HepG2 (cell line): ENCODE data around the gene SH2D3C. TPM values are rescaled to one million over a fixed set of nuclear protein-coding genes. Genes with fewer than 3 reads are reported as not detected.

Experiments
- HNF4G ChIP-seq, 2 experiments: sonication (generic) in 1 of 2; formaldehyde crosslinking in 1 of 2; IDR thresholded peaks; 2 replicates each; pipeline versions ENCODE4 v1.4.0 to v1.6.1; 2011 to 2020; ENCODE audit warnings: borderline replicate concordance in 2 of 2, low read depth in 2 of 2, mild to moderate bottlenecking in 2 of 2, low read length in 1 of 2, missing genetic modification reagents in 1 of 2, moderate library complexity in 1 of 2
- JARID2 ChIP-seq: sonication (generic); formaldehyde crosslinking; IDR thresholded peaks from 2 replicates; pipeline ENCODE4 v1.8.1; 2023; ENCODE audit warnings: missing genetic modification reagents, inconsistent platforms; ENCODE audit not compliant: insufficient replicate concordance
- MEIS1 ChIP-seq: sonication (generic); formaldehyde crosslinking; IDR thresholded peaks from 2 replicates; pipeline ENCODE4 v1.9.0; 2021; ENCODE audit warnings: mild to moderate bottlenecking, missing genetic modification reagents, moderate library complexity, borderline replicate concordance
- NFE2L2 ChIP-seq: fragments of 150-350 bp; IDR thresholded peaks from 2 replicates; pipeline ENCODE4 v1.6.1; 2014; ENCODE audit warnings: low read length
- NRL ChIP-seq: sonication (generic); formaldehyde crosslinking; IDR thresholded peaks from 2 replicates; pipeline ENCODE4 v1.5.0; 2020; ENCODE audit warnings: missing genetic modification reagents, mild to moderate bottlenecking, moderate library complexity, borderline replicate concordance
- PCBP2 ChIP-seq: fragments of 200-400 bp; formaldehyde crosslinking; optimal IDR thresholded peaks from 2 replicates; pipeline ENCODE3; 2018; ENCODE audit warnings: low read length, low read depth; ENCODE audit not compliant: poor library complexity, severe bottlenecking
- RARA ChIP-seq: IDR thresholded peaks from 2 replicates; pipeline ENCODE4 v1.6.1; 2016; ENCODE audit warnings: missing genetic modification reagents, missing compliant biosample characterization
- RBAK ChIP-seq: sonication (generic); formaldehyde crosslinking; IDR thresholded peaks from 2 replicates; pipeline ENCODE4 v1.5.1; 2020; ENCODE audit warnings: mild to moderate bottlenecking, missing genetic modification reagents
- ZMYM2 ChIP-seq: sonication (generic); formaldehyde crosslinking; IDR thresholded peaks from 2 replicates; pipeline ENCODE4 v1.8.0; 2022; ENCODE audit warnings: mild to moderate bottlenecking, missing genetic modification reagents
- ZNF556 ChIP-seq: sonication (generic); formaldehyde crosslinking; IDR thresholded peaks from 2 replicates; pipeline ENCODE4 v1.4.0; 2020; ENCODE audit warnings: mild to moderate bottlenecking, missing genetic modification reagents, borderline replicate concordance
- ZNF746 ChIP-seq: sonication (generic); formaldehyde crosslinking; IDR thresholded peaks from 2 replicates; pipeline ENCODE4 v1.8.0; 2022; ENCODE audit warnings: mild to moderate bottlenecking, missing genetic modification reagents
- ZNF761 ChIP-seq: sonication (generic); formaldehyde crosslinking; conservative IDR thresholded peaks from 2 replicates; pipeline ENCODE4 v1.4.0; 2020; ENCODE audit warnings: mild to moderate bottlenecking, missing genetic modification reagents
- polyA plus RNA-seq, 8 experiments: library from polyadenylated mRNA; depleted of rRNA in 3 of 8; stranded (reverse) in 7 of 8; unstranded in 1 of 8; fragments of >200 nt; fragmentation: Illumina TruSeq in 4 of 8; extraction: Trizol in 4 of 8; gene quantifications; 2 replicates each; pipeline versions ENCODE4 v1.2.1 to v1.2.3, GENCODE V29; 2011 to 2016; ENCODE audit warnings: low read depth in 4 of 8, missing spikeins in 1 of 8, mixed read lengths in 1 of 8; ENCODE audit not compliant: insufficient read depth in 1 of 8
- total RNA-seq, 5 experiments: library from RNA; depleted of rRNA; stranded (reverse); fragments of >200 nt; fragmentation: Illumina TruSeq; extraction: Trizol; gene quantifications; 2 replicates each; pipeline ENCODE4 v1.2.3, GENCODE V29; 2016; ENCODE audit warnings: low read depth in 1 of 5
- TF ChIP-seq, protein P1 (sequence below): sonication (generic); formaldehyde crosslinking; IDR thresholded peaks from 2 replicates; pipeline ENCODE4 v1.8.1; 2022; ENCODE audit warnings: mild to moderate bottlenecking, missing genetic modification reagents
- TF ChIP-seq, protein P2 (sequence below): sonication (generic); formaldehyde crosslinking; IDR thresholded peaks from 2 replicates; pipeline ENCODE4 v1.5.1; 2020; ENCODE audit warnings: missing genetic modification reagents, mild to moderate bottlenecking, borderline replicate concordance
- TF ChIP-seq, protein P3 (sequence below): IDR thresholded peaks from 2 replicates; pipeline ENCODE4 v1.6.1; 2016; ENCODE audit warnings: mild to moderate bottlenecking
- TF ChIP-seq, protein P4 (sequence below): sonication (generic); formaldehyde crosslinking; IDR thresholded peaks from 2 replicates; pipeline ENCODE4 v1.4.0; 2020; ENCODE audit warnings: missing genetic modification reagents
- TF ChIP-seq, protein P5 (sequence below): sonication (generic); formaldehyde crosslinking; IDR thresholded peaks from 2 replicates; pipeline ENCODE4 v1.4.0; 2020; ENCODE audit warnings: missing genetic modification reagents, borderline replicate concordance
- TF ChIP-seq, protein P6 (sequence below): fragments of 450-650 bp; IDR thresholded peaks from 2 replicates; pipeline ENCODE4 v1.6.1; 2017

SH2D3C gene
- total and polyA plus RNA-seq, 2 of the 13 experiments (the other 11 are each of a cell fraction or from before 2014, with no cell fraction given): not detected

DNA sequence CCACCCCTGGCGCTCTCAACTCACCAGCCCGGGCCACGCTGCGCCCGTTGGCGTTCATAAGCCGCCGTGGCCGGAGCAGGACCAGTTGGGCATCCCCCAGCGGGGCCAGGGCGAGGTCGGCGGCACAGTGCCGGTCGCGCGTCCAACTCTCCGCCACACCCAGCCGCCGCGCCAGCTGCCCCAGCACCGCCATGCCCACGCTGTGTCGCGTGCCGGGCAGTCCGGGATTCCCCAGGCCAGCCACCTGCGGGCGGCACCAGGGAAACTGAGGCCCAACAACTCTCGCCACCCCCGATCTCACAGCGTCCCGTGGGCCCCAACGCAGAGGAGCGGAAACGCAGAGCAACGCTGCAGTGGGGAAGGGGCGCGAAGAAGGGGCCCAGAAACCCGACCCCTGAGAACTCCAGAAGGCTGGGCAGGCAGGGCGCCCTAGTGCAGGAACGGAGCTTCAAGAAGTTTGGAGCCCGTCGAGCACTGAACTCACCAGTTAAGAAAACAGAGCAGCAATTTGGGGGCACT lies 63.5 kb downstream of the SH2D3C start (continued):
- TF ChIP-seq, protein P1, sequence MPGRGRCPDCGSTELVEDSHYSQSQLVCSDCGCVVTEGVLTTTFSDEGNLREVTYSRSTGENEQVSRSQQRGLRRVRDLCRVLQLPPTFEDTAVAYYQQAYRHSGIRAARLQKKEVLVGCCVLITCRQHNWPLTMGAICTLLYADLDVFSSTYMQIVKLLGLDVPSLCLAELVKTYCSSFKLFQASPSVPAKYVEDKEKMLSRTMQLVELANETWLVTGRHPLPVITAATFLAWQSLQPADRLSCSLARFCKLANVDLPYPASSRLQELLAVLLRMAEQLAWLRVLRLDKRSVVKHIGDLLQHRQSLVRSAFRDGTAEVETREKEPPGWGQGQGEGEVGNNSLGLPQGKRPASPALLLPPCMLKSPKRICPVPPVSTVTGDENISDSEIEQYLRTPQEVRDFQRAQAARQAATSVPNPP (CRISPR knock-in tag): no peak
- TF ChIP-seq JARID2 (CRISPR knock-in tag): no peak
- no peak for TF ChIP-seq RARA (CRISPR knock-in tag)
- TF ChIP-seq, protein P2, sequence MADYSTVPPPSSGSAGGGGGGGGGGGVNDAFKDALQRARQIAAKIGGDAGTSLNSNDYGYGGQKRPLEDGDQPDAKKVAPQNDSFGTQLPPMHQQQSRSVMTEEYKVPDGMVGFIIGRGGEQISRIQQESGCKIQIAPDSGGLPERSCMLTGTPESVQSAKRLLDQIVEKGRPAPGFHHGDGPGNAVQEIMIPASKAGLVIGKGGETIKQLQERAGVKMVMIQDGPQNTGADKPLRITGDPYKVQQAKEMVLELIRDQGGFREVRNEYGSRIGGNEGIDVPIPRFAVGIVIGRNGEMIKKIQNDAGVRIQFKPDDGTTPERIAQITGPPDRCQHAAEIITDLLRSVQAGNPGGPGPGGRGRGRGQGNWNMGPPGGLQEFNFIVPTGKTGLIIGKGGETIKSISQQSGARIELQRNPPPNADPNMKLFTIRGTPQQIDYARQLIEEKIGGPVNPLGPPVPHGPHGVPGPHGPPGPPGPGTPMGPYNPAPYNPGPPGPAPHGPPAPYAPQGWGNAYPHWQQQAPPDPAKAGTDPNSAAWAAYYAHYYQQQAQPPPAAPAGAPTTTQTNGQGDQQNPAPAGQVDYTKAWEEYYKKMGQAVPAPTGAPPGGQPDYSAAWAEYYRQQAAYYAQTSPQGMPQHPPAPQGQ (CRISPR knock-in tag): peak; percentile 42; the same call in 1 of the 2 replicates
- TF ChIP-seq RBAK (CRISPR knock-in tag): no peak
- TF ChIP-seq, protein P3, sequence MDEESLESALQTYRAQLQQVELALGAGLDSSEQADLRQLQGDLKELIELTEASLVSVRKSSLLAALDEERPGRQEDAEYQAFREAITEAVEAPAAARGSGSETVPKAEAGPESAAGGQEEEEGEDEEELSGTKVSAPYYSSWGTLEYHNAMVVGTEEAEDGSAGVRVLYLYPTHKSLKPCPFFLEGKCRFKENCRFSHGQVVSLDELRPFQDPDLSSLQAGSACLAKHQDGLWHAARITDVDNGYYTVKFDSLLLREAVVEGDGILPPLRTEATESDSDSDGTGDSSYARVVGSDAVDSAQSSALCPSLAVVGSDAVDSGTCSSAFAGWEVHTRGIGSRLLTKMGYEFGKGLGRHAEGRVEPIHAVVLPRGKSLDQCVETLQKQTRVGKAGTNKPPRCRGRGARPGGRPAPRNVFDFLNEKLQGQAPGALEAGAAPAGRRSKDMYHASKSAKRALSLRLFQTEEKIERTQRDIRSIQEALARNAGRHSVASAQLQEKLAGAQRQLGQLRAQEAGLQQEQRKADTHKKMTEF (CRISPR knock-in tag): no peak
- TF ChIP-seq ZNF746 (CRISPR knock-in tag): no peak
- TF ChIP-seq, protein P4, sequence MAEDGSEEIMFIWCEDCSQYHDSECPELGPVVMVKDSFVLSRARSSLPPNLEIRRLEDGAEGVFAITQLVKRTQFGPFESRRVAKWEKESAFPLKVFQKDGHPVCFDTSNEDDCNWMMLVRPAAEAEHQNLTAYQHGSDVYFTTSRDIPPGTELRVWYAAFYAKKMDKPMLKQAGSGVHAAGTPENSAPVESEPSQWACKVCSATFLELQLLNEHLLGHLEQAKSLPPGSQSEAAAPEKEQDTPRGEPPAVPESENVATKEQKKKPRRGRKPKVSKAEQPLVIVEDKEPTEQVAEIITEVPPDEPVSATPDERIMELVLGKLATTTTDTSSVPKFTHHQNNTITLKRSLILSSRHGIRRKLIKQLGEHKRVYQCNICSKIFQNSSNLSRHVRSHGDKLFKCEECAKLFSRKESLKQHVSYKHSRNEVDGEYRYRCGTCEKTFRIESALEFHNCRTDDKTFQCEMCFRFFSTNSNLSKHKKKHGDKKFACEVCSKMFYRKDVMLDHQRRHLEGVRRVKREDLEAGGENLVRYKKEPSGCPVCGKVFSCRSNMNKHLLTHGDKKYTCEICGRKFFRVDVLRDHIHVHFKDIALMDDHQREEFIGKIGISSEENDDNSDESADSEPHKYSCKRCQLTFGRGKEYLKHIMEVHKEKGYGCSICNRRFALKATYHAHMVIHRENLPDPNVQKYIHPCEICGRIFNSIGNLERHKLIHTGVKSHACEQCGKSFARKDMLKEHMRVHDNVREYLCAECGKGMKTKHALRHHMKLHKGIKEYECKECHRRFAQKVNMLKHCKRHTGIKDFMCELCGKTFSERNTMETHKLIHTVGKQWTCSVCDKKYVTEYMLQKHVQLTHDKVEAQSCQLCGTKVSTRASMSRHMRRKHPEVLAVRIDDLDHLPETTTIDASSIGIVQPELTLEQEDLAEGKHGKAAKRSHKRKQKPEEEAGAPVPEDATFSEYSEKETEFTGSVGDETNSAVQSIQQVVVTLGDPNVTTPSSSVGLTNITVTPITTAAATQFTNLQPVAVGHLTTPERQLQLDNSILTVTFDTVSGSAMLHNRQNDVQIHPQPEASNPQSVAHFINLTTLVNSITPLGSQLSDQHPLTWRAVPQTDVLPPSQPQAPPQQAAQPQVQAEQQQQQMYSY (CRISPR knock-in tag): no peak
- no peak for TF ChIP-seq ZNF556 (CRISPR knock-in tag)
- no peak for TF ChIP-seq MEIS1 (CRISPR knock-in tag)
- TF ChIP-seq, protein P5, sequence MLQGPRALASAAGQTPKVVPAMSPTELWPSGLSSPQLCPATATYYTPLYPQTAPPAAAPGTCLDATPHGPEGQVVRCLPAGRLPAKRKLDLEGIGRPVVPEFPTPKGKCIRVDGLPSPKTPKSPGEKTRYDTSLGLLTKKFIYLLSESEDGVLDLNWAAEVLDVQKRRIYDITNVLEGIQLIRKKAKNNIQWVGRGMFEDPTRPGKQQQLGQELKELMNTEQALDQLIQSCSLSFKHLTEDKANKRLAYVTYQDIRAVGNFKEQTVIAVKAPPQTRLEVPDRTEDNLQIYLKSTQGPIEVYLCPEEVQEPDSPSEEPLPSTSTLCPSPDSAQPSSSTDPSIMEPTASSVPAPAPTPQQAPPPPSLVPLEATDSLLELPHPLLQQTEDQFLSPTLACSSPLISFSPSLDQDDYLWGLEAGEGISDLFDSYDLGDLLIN: no peak
- 0 out of 2 replicates have a peak, but pooled peaks have one; percentile 5 for TF ChIP-seq NRL (CRISPR knock-in tag)
- no peak for TF ChIP-seq ZMYM2 (CRISPR knock-in tag)
- no peak for TF ChIP-seq ZNF761 (CRISPR knock-in tag)
- no peak for TF ChIP-seq NFE2L2
- TF ChIP-seq HNF4G (IDR thresholded peaks at IDR 0.05; ENCODE audit: borderline replicate concordance, low read depth, low read length): no peak
- TF ChIP-seq HNF4G (CRISPR knock-in tag; IDR thresholded peaks at IDR 0.05; ENCODE audit: borderline replicate concordance, low read depth): no peak
- TF ChIP-seq PCBP2: no peak
- TF ChIP-seq, protein P6, sequence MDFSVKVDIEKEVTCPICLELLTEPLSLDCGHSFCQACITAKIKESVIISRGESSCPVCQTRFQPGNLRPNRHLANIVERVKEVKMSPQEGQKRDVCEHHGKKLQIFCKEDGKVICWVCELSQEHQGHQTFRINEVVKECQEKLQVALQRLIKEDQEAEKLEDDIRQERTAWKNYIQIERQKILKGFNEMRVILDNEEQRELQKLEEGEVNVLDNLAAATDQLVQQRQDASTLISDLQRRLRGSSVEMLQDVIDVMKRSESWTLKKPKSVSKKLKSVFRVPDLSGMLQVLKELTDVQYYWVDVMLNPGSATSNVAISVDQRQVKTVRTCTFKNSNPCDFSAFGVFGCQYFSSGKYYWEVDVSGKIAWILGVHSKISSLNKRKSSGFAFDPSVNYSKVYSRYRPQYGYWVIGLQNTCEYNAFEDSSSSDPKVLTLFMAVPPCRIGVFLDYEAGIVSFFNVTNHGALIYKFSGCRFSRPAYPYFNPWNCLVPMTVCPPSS: no peak
